Measurements from ENCODE around the gene NANOG.
"Not testable (repeated sequence)": the region's sequence is repeated elsewhere in the genome, so short reads cannot be mapped to it uniquely, and the experiment has no call there.

DNA sequence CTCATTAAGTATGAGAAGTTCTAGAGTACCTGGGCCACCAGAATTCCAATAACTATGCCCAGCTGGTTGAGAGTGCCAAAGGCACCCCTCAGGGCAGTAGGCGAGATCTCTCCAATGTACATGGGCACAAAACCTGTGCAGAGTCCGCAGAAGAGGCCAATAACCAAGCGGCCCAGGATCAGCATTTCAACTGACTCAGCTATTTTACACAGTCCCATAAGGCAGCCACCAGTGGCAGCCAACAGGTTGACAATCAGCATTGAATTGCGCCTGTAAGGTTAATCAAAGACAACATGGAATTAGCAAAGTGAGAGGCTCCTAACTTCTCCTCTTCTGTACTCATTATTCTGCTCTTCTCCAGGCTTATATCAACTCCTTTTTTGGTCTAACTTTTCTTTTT, 40.5 kb downstream of the NANOG start:
- TF ChIP-seq, protein P1, sequence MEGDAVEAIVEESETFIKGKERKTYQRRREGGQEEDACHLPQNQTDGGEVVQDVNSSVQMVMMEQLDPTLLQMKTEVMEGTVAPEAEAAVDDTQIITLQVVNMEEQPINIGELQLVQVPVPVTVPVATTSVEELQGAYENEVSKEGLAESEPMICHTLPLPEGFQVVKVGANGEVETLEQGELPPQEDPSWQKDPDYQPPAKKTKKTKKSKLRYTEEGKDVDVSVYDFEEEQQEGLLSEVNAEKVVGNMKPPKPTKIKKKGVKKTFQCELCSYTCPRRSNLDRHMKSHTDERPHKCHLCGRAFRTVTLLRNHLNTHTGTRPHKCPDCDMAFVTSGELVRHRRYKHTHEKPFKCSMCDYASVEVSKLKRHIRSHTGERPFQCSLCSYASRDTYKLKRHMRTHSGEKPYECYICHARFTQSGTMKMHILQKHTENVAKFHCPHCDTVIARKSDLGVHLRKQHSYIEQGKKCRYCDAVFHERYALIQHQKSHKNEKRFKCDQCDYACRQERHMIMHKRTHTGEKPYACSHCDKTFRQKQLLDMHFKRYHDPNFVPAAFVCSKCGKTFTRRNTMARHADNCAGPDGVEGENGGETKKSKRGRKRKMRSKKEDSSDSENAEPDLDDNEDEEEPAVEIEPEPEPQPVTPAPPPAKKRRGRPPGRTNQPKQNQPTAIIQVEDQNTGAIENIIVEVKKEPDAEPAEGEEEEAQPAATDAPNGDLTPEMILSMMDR (IDR thresholded peaks at IDR 0.05) = not testable (repeated sequence)
- not testable (repeated sequence) for TF ChIP-seq POLR2A (IDR thresholded peaks at IDR 0.05)

All from suprapubic skin (tissue), 3 donors.